GM18907 (cell line): ENCODE measurements around the gene NUP35.

Experiments
- ATAC-seq: cut with Tn5 transposase; IDR thresholded peaks from one replicate; pipeline ENCODE4 v1.9.1; 2021; ENCODE audit warnings: mild to moderate bottlenecking, moderate library complexity; ENCODE audit not compliant: unreplicated experiment

NUP35 gene, protein sequence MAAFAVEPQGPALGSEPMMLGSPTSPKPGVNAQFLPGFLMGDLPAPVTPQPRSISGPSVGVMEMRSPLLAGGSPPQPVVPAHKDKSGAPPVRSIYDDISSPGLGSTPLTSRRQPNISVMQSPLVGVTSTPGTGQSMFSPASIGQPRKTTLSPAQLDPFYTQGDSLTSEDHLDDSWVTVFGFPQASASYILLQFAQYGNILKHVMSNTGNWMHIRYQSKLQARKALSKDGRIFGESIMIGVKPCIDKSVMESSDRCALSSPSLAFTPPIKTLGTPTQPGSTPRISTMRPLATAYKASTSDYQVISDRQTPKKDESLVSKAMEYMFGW

DNA sequence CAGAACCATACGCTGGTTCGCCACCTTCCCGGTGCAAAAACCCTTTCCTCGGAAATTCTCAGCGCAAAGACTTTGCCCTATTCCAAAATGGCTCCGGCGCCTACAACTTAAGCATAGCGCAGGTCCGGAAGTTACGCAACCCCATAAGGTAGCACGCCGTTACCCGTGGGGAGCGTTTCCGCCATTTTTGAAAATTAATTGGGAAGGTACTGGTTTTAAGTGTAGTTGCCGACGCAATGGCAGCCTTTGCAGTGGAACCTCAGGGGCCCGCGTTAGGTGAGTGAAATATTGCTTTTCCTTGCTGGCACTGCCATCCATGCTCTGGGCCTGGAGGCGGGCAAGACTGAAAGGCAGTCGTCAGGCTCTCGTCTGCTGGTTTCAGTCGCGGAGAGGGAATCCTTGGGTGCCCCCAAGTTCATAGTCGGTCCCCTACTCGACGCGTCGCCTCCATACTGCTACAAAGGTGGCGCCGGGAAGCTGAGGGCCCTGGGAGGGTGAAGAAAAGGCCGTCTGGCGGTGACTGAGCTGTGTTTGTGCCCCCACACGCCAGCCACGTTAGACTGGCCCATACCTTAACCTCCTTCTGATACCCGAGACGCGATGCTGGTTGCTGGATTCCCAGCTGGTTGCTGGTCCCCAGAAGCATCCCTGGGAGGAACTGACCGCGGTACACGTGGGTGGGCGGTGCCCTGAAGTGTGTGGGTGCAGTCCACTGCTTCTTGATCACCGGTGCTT is at the start of gene NUP35:
Gene NUP35, plus strand, starts transcription at position 222 of the 735 bp plus-strand sequence. Its CDS starts 15 bp downstream, at position 237.
- ATAC-seq, result peak; percentile 89

DNA sequence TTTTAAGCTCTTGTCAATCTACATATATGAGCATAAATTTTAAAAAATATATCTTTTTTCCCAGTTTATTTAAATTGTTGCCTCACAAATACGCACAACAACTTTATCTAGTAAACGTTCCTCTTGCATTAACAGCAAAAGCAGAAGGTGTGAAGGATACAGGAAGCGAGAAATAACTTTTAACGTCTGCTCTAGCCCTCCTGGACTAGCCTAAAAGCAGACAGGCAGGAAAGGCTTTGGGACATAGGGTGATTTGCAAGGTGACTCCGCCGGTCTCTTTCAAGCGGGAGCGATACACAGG is 46.1 kb upstream of the NUP35 start:
- no peak for ATAC-seq

DNA sequence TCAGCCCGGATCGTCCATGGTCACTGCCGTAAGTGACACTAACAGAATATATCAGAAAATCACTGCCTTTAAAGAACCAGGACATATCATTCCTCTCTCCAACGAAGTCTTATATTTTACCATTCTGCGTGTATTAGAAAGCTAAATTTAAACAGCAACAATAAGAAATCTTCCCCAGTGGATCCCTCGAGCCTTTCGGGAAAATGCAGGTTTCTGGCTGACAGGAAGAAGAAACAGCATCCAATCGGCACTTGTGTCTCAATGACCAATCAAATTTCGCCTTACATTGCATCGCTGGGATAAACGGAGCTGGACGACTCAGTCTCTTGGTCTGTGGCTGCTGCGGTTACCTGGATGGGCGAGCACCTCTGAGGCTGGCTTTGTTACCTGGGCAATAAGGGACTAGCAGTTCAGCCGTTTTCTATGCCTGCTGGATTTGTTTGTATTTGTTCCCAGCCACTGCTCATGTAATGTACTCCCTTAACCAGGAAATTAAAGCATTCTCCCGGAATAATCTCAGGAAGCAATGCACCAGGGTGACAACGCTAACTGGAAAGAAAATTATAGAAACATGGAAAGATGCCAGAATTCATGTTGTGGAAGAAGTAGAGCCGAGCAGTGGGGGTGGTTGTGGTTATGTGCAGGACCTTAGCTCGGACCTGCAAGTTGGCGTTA is 45.6 kb upstream of the NUP35 start, which contains the start of gene DUSP19:
Gene DUSP19, plus strand, starts transcription at position 284 of the 675 bp plus-strand sequence. Its CDS starts 187 bp downstream, at position 471.
- ATAC-seq, result peak; percentile 97

DNA sequence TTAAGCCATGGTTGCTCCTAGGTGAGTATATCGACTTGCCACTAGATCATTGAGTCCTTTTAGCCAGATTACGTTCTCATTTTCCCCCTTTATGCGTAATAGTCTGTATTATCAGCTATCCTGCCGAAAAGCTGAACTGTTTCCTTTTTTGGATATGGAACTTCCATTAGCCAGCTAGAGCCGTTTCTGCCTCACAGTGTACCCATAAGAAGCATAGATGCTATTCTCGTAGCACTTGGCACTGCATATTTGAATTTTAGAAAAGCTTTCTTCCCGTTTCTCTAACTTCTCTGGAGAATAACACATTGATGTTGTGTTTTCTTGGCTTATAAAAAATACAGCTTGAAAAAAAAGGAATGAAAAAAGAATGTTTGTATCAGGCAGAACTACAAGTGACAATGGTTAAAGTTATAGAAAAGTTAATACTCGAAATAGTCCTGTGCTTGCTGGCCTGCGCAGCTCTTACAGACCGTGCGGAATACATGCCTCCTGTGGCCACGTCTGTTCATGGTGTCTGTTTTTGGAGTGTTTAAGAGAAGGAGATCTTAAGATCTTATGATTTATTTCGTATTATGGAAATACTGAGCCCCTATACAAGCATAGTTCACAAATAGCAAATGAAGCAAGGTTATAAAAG is 45.0 kb upstream of the NUP35 start:
- ATAC-seq, result peak; percentile 12

DNA sequence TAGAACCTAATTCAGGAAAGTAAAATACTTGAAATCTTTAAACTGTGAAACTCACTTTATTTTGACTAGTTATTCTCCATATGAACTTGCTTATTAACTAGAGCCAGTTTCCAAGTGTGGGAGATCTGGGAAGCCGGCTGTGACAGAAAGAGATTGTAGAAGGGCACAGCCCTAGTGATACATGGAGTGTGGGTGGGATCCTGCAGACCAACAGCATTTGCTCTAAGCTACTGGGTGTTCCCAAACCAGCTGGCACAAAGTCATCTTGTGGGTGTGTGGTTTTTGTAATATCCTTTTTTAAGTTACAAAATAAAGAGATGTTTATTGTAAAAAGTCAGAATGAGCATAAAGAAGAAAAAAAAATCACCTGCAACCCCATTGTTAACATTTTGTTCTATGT is 42.3 kb upstream of the NUP35 start:
- no peak for ATAC-seq

DNA sequence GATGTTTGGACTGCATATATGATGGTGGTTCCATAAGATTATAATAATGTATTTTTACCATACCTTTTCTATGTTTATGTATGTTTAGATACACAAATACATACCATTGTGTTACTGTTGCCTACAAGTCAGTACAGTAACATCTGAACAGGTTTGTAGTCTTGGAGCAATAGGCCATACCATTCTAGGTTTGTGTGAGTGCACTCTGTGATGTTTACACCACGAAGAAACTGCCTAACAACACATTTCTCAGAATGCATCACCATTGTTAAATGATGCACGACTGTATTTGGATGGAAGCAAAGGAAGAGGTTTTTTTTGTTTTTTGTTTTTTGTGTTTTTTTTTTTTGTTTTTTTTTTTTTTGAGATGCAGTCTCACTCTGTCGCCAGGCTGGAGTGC is 36.2 kb upstream of the NUP35 start:
- no peak for ATAC-seq

DNA sequence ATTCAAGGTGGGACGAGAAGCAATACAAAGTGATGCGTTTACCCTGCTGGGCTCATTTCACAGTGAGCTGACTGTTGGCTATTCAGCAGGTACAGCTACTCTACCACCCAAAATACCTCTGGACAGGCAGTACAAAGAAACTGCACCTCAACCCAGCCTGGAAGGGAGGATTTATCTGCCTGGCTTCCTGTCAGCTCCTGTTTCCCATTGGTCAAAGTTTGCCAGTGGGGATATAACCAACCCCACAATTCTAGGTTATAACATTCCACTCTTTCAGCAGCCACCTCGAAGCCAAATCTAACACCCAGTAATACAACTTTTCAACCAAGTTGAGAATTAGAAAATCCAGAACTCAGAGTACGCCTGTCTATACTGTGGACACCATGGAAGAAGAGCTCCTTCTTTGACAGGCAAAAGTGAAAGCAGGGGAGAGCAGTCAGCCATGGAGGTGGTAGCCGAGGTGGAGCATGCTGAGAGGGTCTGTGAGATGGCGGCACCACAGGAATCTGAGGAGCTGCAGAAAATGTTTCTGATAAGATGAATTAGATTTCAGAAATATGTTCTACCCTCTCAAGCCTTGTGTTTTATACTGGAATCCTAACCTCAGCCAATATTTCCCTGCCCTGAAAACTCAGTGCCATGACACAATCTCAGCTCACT is 34.9 kb upstream of the NUP35 start:
- ATAC-seq, result peak; percentile 45

DNA sequence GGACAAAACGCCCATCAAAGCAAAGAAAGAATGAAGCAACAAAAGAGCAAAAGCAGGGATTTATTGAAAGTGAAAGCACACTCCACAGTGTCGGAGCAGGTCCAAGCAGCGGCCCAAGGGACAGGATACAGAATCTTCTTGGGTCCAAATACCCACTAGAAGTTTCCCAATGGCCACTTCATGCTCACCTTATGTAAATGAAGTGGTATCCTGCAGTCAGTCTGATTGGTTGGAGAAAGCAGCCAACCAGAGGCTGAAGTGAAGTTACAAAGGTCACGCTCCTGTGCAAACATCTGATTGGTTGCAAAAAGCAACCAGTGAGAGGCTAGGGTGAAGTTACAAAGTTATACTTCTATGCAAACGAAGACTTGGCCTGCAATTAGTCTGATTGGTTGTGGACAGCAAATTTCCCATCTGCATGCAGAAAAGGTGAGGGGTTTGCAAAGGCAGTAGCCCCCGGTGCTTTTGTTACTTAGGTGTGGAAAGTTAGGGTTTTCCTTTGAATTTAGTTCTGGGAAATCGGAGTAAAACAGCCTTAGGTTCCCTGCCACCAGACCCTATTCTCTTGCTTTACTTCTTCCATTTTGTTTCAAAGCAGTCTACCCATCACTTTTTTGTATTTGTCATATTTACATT is 32.8 kb upstream of the NUP35 start:
- ATAC-seq, result no peak

DNA sequence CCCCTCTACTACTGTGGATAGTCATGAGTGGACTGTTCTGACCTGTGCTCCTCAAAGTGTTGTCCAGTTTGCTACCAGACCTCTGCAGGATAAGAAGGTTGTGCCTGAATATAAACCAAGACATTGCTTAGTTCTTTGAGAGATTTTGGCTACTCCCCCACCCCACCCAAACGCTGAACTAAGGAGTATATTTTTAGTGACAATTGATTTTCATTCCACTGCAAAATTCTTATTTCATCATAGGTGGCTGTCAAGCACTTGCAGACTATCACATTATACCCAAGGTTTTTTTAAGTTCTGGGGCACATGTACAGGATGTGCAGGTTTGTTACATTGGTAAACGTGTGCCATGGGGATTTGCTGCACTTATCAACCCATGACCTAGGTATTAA is 32.3 kb upstream of the NUP35 start:
- ATAC-seq, result no peak

DNA sequence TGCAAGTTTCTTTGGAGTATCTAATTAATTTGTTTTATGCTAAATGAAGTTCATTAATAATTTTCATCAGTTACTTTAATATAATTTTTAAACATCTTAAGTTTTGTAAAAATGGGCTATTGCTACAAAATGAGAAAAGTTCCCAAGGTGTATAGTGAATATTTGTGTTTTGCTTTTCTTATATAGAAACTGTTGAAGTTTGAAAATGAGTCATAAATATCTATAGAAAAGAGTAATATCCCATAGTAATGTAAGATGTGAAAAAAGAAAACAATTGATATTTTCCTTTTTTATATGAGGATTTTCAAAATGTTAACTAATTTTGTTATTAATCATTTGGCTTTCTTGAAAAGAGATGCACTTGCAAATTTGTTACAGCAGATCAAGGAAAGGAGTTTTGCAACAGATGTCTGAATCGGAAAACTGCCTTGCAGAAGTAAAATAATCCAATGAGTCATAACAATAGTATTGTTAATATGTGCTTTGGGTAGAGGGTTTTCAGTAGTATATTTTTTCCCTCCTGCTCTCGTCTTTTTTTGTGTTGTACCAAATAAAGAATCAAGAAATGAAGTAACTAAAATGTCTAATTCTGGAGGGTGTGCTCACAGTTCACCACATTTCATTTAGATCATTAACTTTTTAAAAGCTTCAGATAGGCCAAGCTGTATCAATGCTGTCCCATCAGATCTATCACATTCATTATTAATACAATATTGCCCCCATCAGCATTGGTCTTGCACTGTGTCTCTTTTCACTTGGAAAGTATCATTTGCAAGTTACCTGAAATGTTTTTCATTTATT is 30.2 kb upstream of the NUP35 start:
- peak; percentile 96 for ATAC-seq

DNA sequence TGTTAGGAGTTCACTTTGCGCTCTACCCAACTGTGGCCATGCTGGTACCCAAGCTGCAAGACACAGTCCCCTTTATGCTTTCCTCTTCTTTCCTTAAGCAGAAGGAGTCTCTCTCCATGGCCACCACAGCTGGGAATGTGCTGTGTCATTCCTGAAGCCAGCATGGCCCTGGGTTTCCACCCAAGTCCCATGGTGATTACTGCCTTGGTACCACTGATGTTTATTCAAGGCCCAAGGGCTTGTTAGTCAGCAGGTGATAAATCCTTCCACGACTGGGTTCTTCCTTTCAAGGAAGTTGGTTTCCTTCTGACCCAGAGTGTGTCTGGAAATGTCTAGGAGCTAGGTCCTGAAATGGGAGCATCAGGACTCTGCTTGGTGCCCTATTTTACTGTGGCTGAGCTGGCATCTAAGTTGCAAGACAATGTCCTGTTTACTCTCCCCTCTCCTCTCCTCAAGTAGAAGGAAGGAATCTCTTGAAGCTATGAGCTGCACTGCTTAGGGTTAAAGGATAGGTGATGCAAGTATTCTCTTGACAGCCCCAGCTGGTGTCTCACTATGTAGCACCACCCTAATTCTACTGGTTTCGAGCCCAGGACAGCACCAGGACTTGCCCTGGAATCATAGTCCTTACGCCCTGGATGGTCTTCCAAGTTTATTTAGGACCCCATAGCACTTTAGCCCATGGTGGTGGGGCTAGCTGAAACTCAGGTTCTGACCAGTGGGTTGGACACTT is 18.7 kb upstream of the NUP35 start:
- ATAC-seq, result no peak

DNA sequence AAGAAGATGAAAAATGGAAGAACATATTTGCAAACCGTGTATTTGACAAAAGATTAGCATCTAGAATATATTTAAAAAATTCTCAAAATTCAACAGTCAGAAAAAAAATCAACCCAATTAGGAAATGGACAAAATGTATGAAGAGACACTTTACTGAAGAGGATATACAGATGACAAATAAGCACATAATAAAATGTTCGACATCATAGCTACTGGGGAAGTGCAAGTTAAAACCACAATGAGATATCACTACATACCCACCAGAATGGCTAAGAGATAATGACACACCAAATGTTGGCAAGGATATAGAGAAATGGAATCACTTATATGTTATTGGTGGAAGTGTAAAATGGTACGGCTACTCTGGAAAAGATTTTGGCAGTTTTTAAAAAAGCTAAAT is 11.7 kb upstream of the NUP35 start:
- ATAC-seq, result no peak

DNA sequence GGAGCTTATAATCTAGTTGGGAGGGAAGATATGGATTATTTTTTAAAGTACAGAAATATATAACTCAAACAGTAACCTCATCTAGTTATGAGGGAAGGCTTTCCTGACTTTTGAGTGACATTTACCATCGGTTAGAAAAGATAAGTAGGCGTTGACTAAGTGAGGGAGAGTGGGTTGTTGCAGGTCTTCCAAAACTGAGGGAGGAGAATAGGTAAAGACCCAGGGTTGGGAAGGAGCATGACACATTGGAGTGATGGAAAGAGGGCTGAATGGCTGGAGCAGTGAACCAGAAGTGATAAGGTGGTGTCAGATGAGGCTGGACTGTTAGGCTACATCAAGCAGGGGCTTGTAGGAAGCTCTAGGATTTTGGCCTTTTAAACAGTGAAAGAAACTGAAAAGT is 10.6 kb upstream of the NUP35 start:
- no peak for ATAC-seq

DNA sequence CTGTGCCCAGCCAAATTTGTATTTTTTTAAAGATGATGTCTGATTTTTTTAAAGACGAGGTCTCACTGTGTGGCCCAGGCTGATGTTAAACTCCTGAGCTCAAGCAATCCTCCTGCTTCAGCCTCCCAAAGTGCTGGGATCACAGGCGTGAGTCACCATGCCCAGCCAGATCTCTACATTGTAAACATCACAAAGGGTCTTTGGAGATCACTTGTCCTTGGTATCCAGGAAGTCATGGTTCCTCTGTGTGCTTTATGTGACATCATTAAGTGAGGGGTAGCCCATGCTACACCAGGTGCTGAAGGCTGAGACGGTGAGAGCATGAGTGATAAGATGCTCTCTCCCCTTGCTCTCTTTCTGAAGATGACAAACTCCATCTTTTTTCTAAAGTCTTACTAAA is 7.0 kb upstream of the NUP35 start:
- no peak for ATAC-seq

DNA sequence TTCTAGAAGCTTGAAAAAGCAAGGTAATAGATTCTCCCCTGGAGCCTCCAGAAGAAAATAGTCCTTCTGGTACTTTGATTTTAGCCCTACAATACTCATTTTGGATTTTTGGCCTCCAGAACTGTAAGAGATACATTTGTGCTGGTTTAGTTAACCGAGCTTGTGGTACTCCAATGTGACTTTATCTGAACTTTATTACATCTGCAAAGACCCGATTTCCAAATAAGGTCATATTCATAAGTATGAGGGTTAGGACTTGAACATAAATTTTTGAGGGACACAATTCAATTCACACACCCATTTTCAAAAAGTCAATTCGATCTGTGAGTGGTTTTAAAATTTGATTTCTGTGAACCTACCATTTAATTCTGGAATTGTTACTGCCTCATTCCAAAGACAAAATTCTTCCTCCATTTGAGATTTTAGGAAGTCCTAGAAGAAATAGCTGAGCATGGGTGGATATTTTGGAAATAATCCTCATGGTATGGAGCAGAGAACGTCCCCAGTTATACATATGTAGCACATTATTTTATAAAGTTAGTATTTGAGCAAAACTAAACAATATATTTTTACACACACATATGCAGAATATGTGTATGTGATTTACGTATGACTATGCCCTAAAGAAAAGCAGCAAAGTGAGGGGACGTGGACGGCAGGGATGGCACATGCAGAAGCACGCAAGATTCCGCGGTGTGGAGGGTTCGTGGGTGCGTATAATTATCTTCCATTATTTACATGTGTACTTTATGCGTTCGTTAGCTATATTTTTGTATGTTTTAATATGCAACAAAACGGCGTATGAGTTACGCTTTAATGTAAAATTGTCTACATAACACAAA is 905 bp upstream of the NUP35 start:
- ATAC-seq, result no peak

DNA sequence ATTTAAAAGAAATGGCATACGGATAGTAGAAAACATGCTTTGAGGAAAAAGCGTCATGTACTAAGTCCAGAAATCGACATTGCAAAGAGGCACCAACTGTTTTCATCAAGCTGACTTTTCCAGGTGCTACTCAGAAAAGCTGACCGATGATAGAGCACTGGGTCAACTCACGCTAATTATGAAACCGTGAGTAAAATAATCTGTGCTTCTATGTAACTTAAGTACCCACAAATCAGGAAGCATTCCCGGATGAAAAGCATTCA is 353 bp upstream of the NUP35 start:
- ATAC-seq, result peak; percentile 43

DNA sequence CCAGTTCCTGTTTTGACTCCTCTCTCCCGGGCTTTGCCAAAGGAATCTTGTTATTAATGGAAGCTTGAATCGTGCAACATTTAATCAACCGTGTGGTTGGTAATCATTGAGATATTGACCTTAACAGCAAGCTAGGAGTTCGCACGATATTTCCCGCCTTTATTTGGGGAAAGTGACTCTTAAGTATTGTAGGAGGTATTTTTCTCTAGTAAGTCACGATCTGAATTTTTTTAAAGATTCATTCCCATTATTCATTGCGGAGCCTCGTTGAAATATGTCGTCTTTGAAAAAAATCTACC is 663 bp downstream of the NUP35 start:
- no peak for ATAC-seq

DNA sequence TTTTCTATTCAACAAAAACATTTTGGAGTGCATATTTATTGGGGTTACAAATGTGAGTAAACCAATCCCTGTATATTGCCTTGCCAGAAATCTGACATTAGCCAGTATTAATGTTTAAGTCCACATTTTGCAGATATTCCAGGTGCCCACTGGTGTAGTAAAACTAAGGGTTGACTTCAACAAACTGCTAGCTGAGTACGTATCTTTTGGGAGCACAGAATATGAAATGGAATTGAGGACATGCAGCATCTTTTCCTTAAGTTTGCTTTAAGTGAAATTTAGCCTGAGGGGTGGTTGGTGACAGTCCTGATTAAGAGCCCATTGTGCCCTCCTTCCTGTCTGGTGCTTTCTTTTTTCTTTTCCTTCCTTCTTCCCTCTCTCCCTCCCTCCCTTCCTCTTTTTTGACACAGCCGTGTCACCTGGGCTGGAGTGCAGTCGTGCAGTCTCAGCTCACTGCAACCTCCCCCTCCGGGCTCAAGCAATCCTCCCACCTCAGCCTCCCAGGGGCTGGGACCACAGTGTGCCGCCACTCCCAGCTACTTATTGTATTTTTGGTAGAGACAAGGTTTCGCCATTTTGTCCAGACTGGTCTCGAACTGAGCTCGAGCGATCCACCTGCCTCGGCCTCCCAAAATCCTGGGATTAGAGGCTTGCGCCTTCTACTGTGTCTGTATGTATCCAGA is 1.6 kb downstream of the NUP35 start:
- no peak for ATAC-seq
